Gastrocnemius medialis (tissue), 4 donors: Measurements from ENCODE around the gene RIMBP2.

Experiments used
- CTCF ChIP-seq, 5 experiments: fragments of 450-650 bp in 3 of 5; fragments of 200-600 bp in 2 of 5; sonication (generic) in 2 of 5; IDR thresholded peaks in 4 of 5; conservative IDR thresholded peaks in 1 of 5; 1 replicate in 4 of 5; 2 replicates in 1 of 5; pipeline ENCODE4 v1.5.1; 2016 to 2019; ENCODE audit warnings: antibody characterized with exemption in 5 of 5, mild to moderate bottlenecking in 3 of 5, moderate library complexity in 3 of 5
- POLR2A ChIP-seq, 2 donors: fragments of 450-650 bp; IDR thresholded peaks; one replicate each; pipeline ENCODE4 v1.6.1; 2017; ENCODE audit warnings: antibody characterized with exemption in 2 of 2, mild to moderate bottlenecking in 2 of 2, moderate library complexity in 2 of 2

GRCh38 chr12:130441771-130442760, 274.0 kb downstream of the RIMBP2 start:
- TF ChIP-seq POLR2A (IDR thresholded peaks at IDR 0.05) (no peak), CTCF (IDR thresholded peaks at IDR 0.05 in 4 of 5, conservative IDR thresholded peaks at IDR 0.05 in 1 of 5) (no peak)
